Transverse colon (tissue), 4 donors: Measurements from ENCODE around the gene RNU1-3.
"Not testable (repeated sequence)": the region's sequence is repeated elsewhere in the genome, so short reads cannot be mapped to it uniquely, and the experiment has no call there.

ENCODE experiments used
- CTCF ChIP-seq, 5 experiments: fragments of 200-600 bp in 3 of 5; fragments of 450-650 bp in 2 of 5; sonication (generic) in 3 of 5; IDR thresholded peaks; 1 replicate in 2 of 5; 2 replicates in 3 of 5; pipeline ENCODE4 v1.5.1; 2016 to 2017; ENCODE audit warnings: antibody characterized with exemption in 5 of 5, inconsistent platforms in 3 of 5, mild to moderate bottlenecking in 2 of 5, moderate library complexity in 1 of 5
- POLR2A ChIP-seq: fragments of 450-650 bp; IDR thresholded peaks from one replicate; pipeline ENCODE4 v1.6.1; 2016; ENCODE audit warnings: antibody characterized with exemption, mild to moderate bottlenecking, moderate library complexity
- POLR2AphosphoS5 ChIP-seq, 3 donors: sonication (generic); formaldehyde crosslinking; IDR thresholded peaks; one replicate each; pipeline ENCODE4 v1.6.1; 2016; ENCODE audit warnings: antibody characterized with exemption in 3 of 3

GRCh38 chr1:16704502-16705100 lies 37.9 kb upstream of the RNU1-3 start:
- not testable (repeated sequence) for TF ChIP-seq CTCF (IDR thresholded peaks at IDR 0.05); POLR2AphosphoS5 (IDR thresholded peaks at IDR 0.05); POLR2A
